ENCODE measurements around the gene IGFBP2. TPM values are rescaled to one million over a fixed set of nuclear protein-coding genes. Genes with fewer than 3 reads are reported as not detected.

The IGFBP2 gene
- total and polyA plus RNA-seq, 4 donors, result 88.8 to 1,119 (median 352) TPM

DNA sequence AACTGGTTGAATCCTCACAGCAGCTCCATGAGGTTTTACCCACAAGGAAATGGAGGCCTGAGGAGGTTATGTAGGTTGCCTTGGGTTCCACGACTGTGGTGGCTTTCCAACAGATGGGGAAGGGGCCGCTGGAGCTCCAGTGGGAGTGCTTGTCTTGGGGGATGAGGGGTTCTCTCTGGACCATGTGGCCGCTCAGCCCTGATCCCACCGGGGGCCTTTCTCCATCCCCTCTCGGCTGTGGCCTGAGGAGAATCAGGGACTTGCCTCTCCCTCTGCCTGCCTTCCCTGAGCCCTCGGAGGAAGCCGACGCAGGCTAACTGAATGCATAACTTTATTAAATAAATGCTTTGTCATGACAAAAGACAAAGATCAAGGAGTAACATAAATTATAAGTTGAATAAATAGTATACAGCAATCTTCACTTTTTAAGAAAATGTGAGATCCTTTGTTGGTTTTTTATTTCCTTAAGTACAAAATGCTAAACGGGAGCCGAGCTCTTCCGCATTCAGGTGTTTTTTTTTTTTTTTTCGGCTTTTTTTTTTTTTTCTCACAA is 38.6 kb downstream of the IGFBP2 start:
- WGBS, result 88% methylated on average over 12 of the region's 12 CpGs
- H3K4me3 ChIP-seq (ENCODE audit: low read depth in 1 of 3, low read length in 3 of 3), result no peak overlapping the region
- no peak overlapping the region for H3K9ac ChIP-seq (ENCODE audit: low read depth in 1 of 2, low read length in 2 of 2)
- DNase-seq (ENCODE audit: low spot score), result no peak
- no peak for TF ChIP-seq FOXA2 (IDR thresholded peaks at IDR 0.05)
- no peak for TF ChIP-seq RXRA (IDR thresholded peaks at IDR 0.05)
- H3K4me1 ChIP-seq (ENCODE audit: control insufficient read depth in 4 of 4, insufficient read depth in 4 of 4, low read length in 3 of 4), result no peaks in the 10 kb centered on the region
- no peaks in the 10 kb centered on the region for H3K27me3 ChIP-seq (ENCODE audit: control insufficient read depth in 4 of 4, insufficient read depth in 4 of 4, low read length in 3 of 4)
- H3K9me3 ChIP-seq (ENCODE audit: control insufficient read depth in 4 of 4, low read length in 3 of 4), result no peaks in the 10 kb centered on the region
- no peaks in the 10 kb centered on the region for H3K36me3 ChIP-seq (ENCODE audit: control insufficient read depth in 4 of 4, insufficient read depth in 3 of 4, low read depth in 1 of 4, low read length in 3 of 4)
- no peak overlapping the region for H3K27ac ChIP-seq (ENCODE audit: low read depth in 1 of 2, low read length in 2 of 2)

GRCh38 chr2:216672466-216672865 is 39.2 kb downstream of the IGFBP2 start:
- no peak overlapping the region for H3K27ac ChIP-seq (ENCODE audit: low read depth in 1 of 2, low read length in 2 of 2)

GRCh38 chr2:216673021-216673420 is 39.8 kb downstream of the IGFBP2 start:
- Histone ChIP-seq H3K27ac (ENCODE audit: low read depth in 1 of 2, low read length in 2 of 2) (no peak overlapping the region), H3K4me3 (ENCODE audit: low read depth in 1 of 3, low read length in 3 of 3) (no peak overlapping the region), H3K4me1 (ENCODE audit: control insufficient read depth in 4 of 4, insufficient read depth in 4 of 4, low read length in 3 of 4) (no peaks in the 10 kb centered on the region), H3K9me3 (ENCODE audit: control insufficient read depth in 4 of 4, low read length in 3 of 4) (no peaks in the 10 kb centered on the region), H3K36me3 (ENCODE audit: control insufficient read depth in 4 of 4, insufficient read depth in 3 of 4, low read depth in 1 of 4, low read length in 3 of 4) (no peaks in the 10 kb centered on the region), H3K27me3 (ENCODE audit: control insufficient read depth in 4 of 4, insufficient read depth in 4 of 4, low read length in 3 of 4) (no peaks in the 10 kb centered on the region), H3K9ac (ENCODE audit: low read depth in 1 of 2, low read length in 2 of 2) (no peak overlapping the region)
- no peak for DNase-seq (ENCODE audit: low spot score)
- TF ChIP-seq CTCF (IDR thresholded peaks at IDR 0.05; ENCODE audit: low read depth, low read length, missing input control) (no peak), FOXA1 (IDR thresholded peaks at IDR 0.05) (no peak), SP1 (IDR thresholded peaks at IDR 0.05) (no peak)
- 95% methylated on average over 10 of the region's 10 CpGs for WGBS

More at GRCh38 chr2:216672466-216672865, 39.2 kb downstream of the IGFBP2 start:
- H3K27me3 ChIP-seq (ENCODE audit: control insufficient read depth in 4 of 4, insufficient read depth in 4 of 4, low read length in 3 of 4), result no peaks in the 10 kb centered on the region
- WGBS, result 90% methylated on average over 10 of the region's 10 CpGs
- H3K4me3 ChIP-seq (ENCODE audit: low read depth in 1 of 3, low read length in 3 of 3), result no peak overlapping the region
- no peaks in the 10 kb centered on the region for H3K36me3 ChIP-seq (ENCODE audit: control insufficient read depth in 4 of 4, insufficient read depth in 3 of 4, low read depth in 1 of 4, low read length in 3 of 4)
- TF ChIP-seq JUND (IDR thresholded peaks at IDR 0.05) (no peak), SP1 (IDR thresholded peaks at IDR 0.05) (no peak), ATF3 (IDR thresholded peaks at IDR 0.05) (no peak), YY1 (IDR thresholded peaks at IDR 0.05) (no peak), REST (IDR thresholded peaks at IDR 0.05) (no peak), RAD21 (IDR thresholded peaks at IDR 0.05) (no peak), GABPA (IDR thresholded peaks at IDR 0.05 in 1 of 2, conservative IDR thresholded peaks at IDR 0.05 in 1 of 2) (no peak)
- no peak overlapping the region for H3K9ac ChIP-seq (ENCODE audit: low read depth in 1 of 2, low read length in 2 of 2)
- H3K4me1 ChIP-seq (ENCODE audit: control insufficient read depth in 4 of 4, insufficient read depth in 4 of 4, low read length in 3 of 4), result no peaks in the 10 kb centered on the region
- DNase-seq (ENCODE audit: low spot score), result no peak
- H3K9me3 ChIP-seq (ENCODE audit: control insufficient read depth in 4 of 4, low read length in 3 of 4), result no peaks in the 10 kb centered on the region
